Smooth muscle cell (in vitro differentiated cells): Measurements from ENCODE around the gene NHERF2. TPM values are rescaled to one million over a fixed set of nuclear protein-coding genes. Genes with fewer than 3 reads are reported as not detected.

Source experiments
- DNase-seq: peaks from one replicate; lab custom pipeline; 2025; ENCODE audit not compliant: unreplicated experiment; lab: John Stamatoyannopoulos, UW
- H2AFZ ChIP-seq: fragments of 200-600 bp; sonication (generic); 2 replicates; pipeline ENCODE4 v1.6.0; 2016; ENCODE audit warnings: antibody characterized with exemption, low read depth, mild to moderate bottlenecking
- H3F3A ChIP-seq: fragments of 200-600 bp; sonication (generic); 2 replicates; pipeline ENCODE4 v1.6.0; 2017; ENCODE audit warnings: antibody characterized with exemption, low read depth
- H3K27ac ChIP-seq: fragments of 200-600 bp; sonication (generic); 2 replicates; pipeline ENCODE4 v1.5.1; 2016; ENCODE audit warnings: low read depth, mild to moderate bottlenecking
- H3K27me3 ChIP-seq: fragments of 200-600 bp; sonication (generic); 2 replicates; pipeline ENCODE4 v1.6.1; 2016; ENCODE audit warnings: low read depth, mild to moderate bottlenecking
- H3K36me3 ChIP-seq: fragments of 200-600 bp; sonication (generic); 2 replicates; pipeline ENCODE4 v1.5.1; 2016; ENCODE audit warnings: low read depth
- H3K4me1 ChIP-seq: fragments of 200-600 bp; sonication (generic); 2 replicates; pipeline ENCODE4 v1.5.1; 2016; ENCODE audit warnings: low read depth
- H3K4me2 ChIP-seq: fragments of 200-600 bp; sonication (generic); 2 replicates; pipeline ENCODE4 v1.6.0; 2016; ENCODE audit warnings: mild to moderate bottlenecking
- H3K4me3 ChIP-seq: fragments of 200-600 bp; sonication (generic); 2 replicates; pipeline ENCODE4 v1.5.1; 2016; ENCODE audit warnings: mild to moderate bottlenecking
- H3K79me2 ChIP-seq: fragments of 200-600 bp; sonication (generic); 2 replicates; pipeline ENCODE4 v1.6.0; 2016; ENCODE audit warnings: low read depth, mild to moderate bottlenecking
- H3K9ac ChIP-seq: fragments of 200-600 bp; sonication (generic); 2 replicates; pipeline ENCODE4 v1.6.0; 2016; ENCODE audit warnings: low read depth
- H3K9me3 ChIP-seq: fragments of 200-600 bp; sonication (generic); replicated peaks from 2 replicates; pipeline ENCODE4 v1.5.1; 2016; ENCODE audit warnings: low read depth
- H4K20me1 ChIP-seq: fragments of 200-600 bp; sonication (generic); 2 replicates; pipeline ENCODE4 v1.6.0; 2016; ENCODE audit warnings: low read depth
- WGBS: methylation state at CpG from one replicate; pipeline ENCODE4 v1.1.7; 2016; ENCODE audit warnings: low lambda C conversion rate; 5-methylcytosine and 5-hydroxymethylcytosine counted together
- polyA plus RNA-seq: library from polyadenylated mRNA; unstranded; fragments of >200 nt; fragmentation: Nextera tagmentation; extraction: Ambion mirVana; gene quantifications from 2 replicates; pipeline ENCODE4 v1.2.1, GENCODE V29; 2016
- total RNA-seq: library from RNA; depleted of rRNA; stranded (reverse); fragments of >200 nt; gene quantifications from 2 replicates; pipeline ENCODE4 v1.2.3, GENCODE V29; 2014
- TF ChIP-seq, protein P1 (sequence below): fragments of 200-600 bp; sonication (generic); IDR thresholded peaks from 2 replicates; pipeline ENCODE4 v1.5.1; 2017; ENCODE audit warnings: borderline replicate concordance, mild to moderate bottlenecking, antibody characterized with exemption; ENCODE audit not compliant: insufficient read depth, poor library complexity, severe bottlenecking

The NHERF2 gene
- total and polyA plus RNA-seq, 2 experiments from 2014 or later: 14.4 to 40.2 TPM

DNA sequence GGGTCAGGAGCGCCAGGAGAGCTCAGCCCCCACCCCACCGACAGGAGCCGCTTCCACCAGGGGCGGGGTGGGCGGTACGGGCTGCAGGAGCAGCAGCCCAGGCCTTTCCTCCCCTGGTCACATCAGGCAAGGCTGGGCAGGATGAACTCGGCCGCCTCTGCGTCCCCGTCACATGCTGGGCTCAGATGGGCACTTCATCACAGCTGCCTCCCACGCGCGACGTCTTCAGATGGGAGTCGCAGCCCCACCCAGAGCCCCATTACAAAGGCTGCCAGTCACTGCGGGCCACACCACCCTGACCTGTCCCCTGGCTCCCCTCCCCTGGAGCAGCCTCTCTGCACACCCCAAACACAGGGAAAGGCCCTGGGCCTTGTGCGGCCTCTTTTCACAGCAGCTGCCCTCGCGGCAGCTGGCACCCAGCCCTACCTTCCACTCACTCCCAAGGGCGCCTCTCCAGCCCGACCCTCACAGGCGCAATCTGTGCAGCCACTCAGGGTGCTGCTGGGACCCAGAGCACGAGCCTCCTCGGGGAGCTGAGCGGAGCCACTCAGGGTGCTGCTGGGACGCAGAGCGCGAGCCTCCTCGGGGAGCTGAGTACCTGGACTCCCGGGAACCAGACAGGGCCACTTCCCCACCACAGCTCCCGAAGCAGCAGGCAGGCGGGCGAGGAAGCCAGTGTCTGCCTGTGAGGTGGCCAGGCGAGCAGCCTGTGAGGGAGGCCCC, 21.7 kb upstream of the NHERF2 start:
- DNase-seq: no peak
- peaks cover 66% of the 10 kb centered on the region for H3K79me2 ChIP-seq
- 91% methylated on average over 30 of the region's 34 CpGs for WGBS
- no peaks in the 10 kb centered on the region for H3K9me3 ChIP-seq
- no peak overlapping the region for H3K9ac ChIP-seq
- TF ChIP-seq, protein P1, sequence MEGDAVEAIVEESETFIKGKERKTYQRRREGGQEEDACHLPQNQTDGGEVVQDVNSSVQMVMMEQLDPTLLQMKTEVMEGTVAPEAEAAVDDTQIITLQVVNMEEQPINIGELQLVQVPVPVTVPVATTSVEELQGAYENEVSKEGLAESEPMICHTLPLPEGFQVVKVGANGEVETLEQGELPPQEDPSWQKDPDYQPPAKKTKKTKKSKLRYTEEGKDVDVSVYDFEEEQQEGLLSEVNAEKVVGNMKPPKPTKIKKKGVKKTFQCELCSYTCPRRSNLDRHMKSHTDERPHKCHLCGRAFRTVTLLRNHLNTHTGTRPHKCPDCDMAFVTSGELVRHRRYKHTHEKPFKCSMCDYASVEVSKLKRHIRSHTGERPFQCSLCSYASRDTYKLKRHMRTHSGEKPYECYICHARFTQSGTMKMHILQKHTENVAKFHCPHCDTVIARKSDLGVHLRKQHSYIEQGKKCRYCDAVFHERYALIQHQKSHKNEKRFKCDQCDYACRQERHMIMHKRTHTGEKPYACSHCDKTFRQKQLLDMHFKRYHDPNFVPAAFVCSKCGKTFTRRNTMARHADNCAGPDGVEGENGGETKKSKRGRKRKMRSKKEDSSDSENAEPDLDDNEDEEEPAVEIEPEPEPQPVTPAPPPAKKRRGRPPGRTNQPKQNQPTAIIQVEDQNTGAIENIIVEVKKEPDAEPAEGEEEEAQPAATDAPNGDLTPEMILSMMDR: no peak
- H3K4me1 ChIP-seq: peaks cover 21% of the 10 kb centered on the region
- no peaks in the 10 kb centered on the region for H3K27me3 ChIP-seq
- H2AFZ ChIP-seq: no peak overlapping the region
- H3K4me3 ChIP-seq: no peak overlapping the region
- no peak overlapping the region for H3K4me2 ChIP-seq
- H4K20me1 ChIP-seq: peaks cover 87% of the 10 kb centered on the region
- H3F3A ChIP-seq: no peaks in the 10 kb centered on the region
- H3K36me3 ChIP-seq: no peaks in the 10 kb centered on the region
- H3K27ac ChIP-seq: no peak overlapping the region

DNA sequence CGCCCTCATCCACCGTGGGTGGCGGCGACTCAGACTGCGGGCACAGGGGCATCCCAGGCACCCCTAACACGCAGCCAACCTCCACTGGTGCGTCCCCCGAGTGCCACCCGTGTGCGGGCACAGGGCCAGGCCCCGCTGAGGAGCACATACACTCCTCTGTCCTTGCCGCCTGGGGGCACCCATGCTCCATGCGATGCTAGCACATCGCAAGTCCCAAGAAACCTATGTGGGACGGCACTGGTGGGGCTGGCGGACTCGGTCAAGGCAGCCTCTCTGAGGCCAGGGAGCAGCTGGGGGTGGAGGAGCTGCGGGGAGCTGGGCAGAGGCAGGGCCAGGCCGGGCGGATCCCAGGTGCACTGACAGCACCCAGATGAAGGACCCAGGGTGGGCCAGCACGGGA, 21.1 kb upstream of the NHERF2 start:
- no peak overlapping the region for H3K9ac ChIP-seq

DNA sequence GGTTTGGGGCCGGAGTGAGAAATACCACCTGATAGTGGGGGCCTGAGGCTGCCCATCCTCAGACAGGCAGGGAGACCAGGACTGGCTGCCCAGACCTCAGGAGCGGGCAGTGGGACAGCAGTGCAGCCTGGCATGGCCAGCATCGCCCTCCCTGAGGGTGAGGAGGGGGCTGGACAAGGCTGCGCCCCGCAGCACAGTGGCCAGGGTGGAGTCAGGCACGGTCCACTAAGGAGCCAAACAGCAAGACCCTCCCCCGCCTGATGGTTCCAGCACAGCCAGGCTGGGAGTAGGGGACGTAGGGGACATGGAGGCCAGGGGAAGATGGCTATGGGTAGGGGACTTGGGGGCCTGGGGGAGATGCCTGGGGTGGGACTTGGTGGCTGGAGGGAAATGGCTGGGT, 20.4 kb upstream of the NHERF2 start:
- H3K79me2 ChIP-seq: peaks cover 66% of the 10 kb centered on the region
- no peak overlapping the region for H3K4me3 ChIP-seq
- no peak overlapping the region for H3K9ac ChIP-seq
- no peak for DNase-seq
- TF ChIP-seq, protein P1: no peak
- no peaks in the 10 kb centered on the region for H3K36me3 ChIP-seq
- no peak overlapping the region for H2AFZ ChIP-seq
- no peak overlapping the region for H3K27ac ChIP-seq
- no peak overlapping the region for H3K4me2 ChIP-seq
- H3K27me3 ChIP-seq: no peaks in the 10 kb centered on the region
- H3K4me1 ChIP-seq: peaks cover 27% of the 10 kb centered on the region
- H3K9me3 ChIP-seq: no peaks in the 10 kb centered on the region
- WGBS: 98% methylated on average over 7 of the region's 8 CpGs
- H4K20me1 ChIP-seq: peaks cover 76% of the 10 kb centered on the region
- H3F3A ChIP-seq: no peaks in the 10 kb centered on the region

More for the DNA sequence above, 21.1 kb upstream of the NHERF2 start:
- Histone ChIP-seq H3K27me3 (no peaks in the 10 kb centered on the region), H3K4me2 (no peak overlapping the region), H3K4me3 (no peak overlapping the region), H2AFZ (no peak overlapping the region), H3K27ac (no peak overlapping the region), H4K20me1 (peaks cover 81% of the 10 kb centered on the region), H3K36me3 (no peaks in the 10 kb centered on the region), H3K4me1 (peaks cover 27% of the 10 kb centered on the region), H3K9me3 (no peaks in the 10 kb centered on the region), H3K79me2 (peaks cover 66% of the 10 kb centered on the region), H3F3A (no peaks in the 10 kb centered on the region)
- WGBS: 92% methylated on average over 21 of the region's 21 CpGs
- no peak for DNase-seq
- TF ChIP-seq, protein P1: no peak
